Fibroblast of pulmonary artery (primary cell): ENCODE data around the gene PDE9A.
"Not testable (repeated sequence)": the region's sequence is repeated elsewhere in the genome, so short reads cannot be mapped to it uniquely, and the experiment has no call there.

Experiments used
- DNase-seq: peaks from one replicate; pipeline ENCODE4 v3.0.0-alpha.2; 2010; ENCODE audit warnings: low read depth
- H3K4me3 ChIP-seq: replicated peaks from 2 replicates; pipeline ENCODE4 v1.5.1; 2011; ENCODE audit warnings: low read depth, mild to moderate bottlenecking, control low read depth, low read length, moderate library complexity
- TF ChIP-seq, protein P1 (sequence below): IDR thresholded peaks from 2 replicates; pipeline ENCODE4 v1.5.1; 2011; ENCODE audit warnings: mild to moderate bottlenecking, control low read depth, low read length, inconsistent platforms; ENCODE audit errors: missing control alignments

PDE9A gene

GRCh38 chr21:42809577-42810475 is 156.4 kb downstream of the PDE9A start:
- no peak overlapping the region for H3K4me3 ChIP-seq
- DNase-seq = no peak
- TF ChIP-seq, protein P1, sequence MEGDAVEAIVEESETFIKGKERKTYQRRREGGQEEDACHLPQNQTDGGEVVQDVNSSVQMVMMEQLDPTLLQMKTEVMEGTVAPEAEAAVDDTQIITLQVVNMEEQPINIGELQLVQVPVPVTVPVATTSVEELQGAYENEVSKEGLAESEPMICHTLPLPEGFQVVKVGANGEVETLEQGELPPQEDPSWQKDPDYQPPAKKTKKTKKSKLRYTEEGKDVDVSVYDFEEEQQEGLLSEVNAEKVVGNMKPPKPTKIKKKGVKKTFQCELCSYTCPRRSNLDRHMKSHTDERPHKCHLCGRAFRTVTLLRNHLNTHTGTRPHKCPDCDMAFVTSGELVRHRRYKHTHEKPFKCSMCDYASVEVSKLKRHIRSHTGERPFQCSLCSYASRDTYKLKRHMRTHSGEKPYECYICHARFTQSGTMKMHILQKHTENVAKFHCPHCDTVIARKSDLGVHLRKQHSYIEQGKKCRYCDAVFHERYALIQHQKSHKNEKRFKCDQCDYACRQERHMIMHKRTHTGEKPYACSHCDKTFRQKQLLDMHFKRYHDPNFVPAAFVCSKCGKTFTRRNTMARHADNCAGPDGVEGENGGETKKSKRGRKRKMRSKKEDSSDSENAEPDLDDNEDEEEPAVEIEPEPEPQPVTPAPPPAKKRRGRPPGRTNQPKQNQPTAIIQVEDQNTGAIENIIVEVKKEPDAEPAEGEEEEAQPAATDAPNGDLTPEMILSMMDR = no peak

GRCh38 chr21:42811960-42812359 is 158.5 kb downstream of the PDE9A start:
- TF ChIP-seq, protein P1 = no peak
- H3K4me3 ChIP-seq = no peak overlapping the region

DNA sequence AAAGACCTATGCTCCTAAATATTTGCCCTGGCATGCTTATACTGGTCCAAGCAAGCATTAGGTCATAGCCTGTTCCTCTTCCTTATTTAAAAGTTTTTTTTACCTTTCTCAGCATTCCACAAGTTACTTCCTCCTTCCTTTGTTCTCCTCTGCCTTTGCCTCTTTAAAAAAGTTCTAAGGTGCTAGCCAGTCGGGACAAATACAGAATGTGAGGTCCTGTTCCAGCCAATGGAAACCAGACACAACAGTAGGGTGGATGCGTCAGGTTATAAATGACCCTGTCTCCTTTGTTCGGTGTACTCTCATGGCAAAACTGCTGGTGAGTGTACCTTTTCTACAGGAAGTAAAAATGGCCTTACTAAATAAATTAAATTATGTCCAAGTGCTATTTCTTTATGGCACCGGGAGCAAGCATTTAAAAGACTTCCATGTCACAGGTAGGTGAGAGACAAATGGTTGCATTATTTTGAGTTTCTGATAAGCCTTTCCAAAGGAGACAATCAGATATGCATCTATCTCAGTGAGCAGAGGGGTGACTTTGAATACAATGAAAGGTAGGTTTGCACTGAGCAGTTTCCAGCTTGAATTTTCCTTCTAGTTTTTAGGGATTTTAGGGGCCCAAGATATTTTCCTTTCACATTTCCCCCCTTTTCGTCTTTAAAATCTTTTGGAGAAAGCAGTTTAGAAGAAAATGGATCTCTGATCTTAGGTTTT is 159.3 kb downstream of the PDE9A start:
- H3K4me3 ChIP-seq, DNase-seq: not testable (repeated sequence)

More at GRCh38 chr21:42811960-42812359, 158.5 kb downstream of the PDE9A start:
- no peak for DNase-seq

DNA sequence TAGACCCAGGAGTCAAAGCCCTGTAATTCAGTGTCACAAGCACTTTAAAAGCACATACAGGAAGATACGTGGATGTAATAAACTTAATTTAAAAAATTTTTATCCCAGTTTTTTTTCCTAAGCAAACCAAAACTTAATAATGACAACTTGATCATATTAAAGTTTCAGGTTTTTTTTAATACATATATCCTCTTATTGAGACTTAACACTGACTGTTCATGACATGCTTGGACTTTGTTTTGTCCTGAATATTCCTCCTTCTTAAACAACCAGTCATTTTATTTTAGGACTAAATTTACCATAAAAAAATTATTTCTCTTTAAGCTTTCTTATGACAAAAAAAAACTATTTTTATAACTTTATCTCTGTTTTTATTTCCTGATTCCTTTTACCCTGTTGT is 161.8 kb downstream of the PDE9A start:
- TF ChIP-seq, protein P1 = no peak

GRCh38 chr21:42818328-42818749 is 164.9 kb downstream of the PDE9A start:
- TF ChIP-seq, protein P1 = peak; percentile 91
- H3K4me3 ChIP-seq = no peak overlapping the region
- DNase-seq = peak; percentile 66

More for the DNA sequence above, 161.8 kb downstream of the PDE9A start:
- DNase-seq = no peak
- H3K4me3 ChIP-seq = no peak overlapping the region

- TF ChIP-seq, protein P1 = no peak
- no peak for DNase-seq
These were observed 166.6 kb downstream of the PDE9A start for GRCh38 chr21:42819861-42820615.

More at GRCh38 chr21:42819861-42820615, 166.6 kb downstream of the PDE9A start:
- no peak overlapping the region for H3K4me3 ChIP-seq
